K562 (cell line): ENCODE data around the gene RRAD. TPM values are rescaled to one million over a fixed set of nuclear protein-coding genes. Genes with fewer than 3 reads are reported as not detected.
A peak's percentile ranks its signal among the peaks of the same experiment; 100 is the strongest.

Experiments
- CAMTA2 ChIP-seq: fragments of 250-450 bp; sonication (Bioruptor Pico); conservative IDR thresholded peaks from 2 replicates; pipeline ENCODE4 v1.5.1; 2022
- FOSL1 ChIP-seq: fragments of 200-800 bp; sonication (Bioruptor generic); conservative IDR thresholded peaks from 2 replicates; pipeline ENCODE4 v1.6.1; 2016; ENCODE audit warnings: missing genetic modification characterization, missing compliant biosample characterization
- HDAC2 ChIP-seq: fragments of 450-650 bp; IDR thresholded peaks from 2 replicates; pipeline ENCODE4 v1.6.1; 2016; ENCODE audit warnings: mild to moderate bottlenecking
- KLF16 ChIP-seq: IDR thresholded peaks from 2 replicates; pipeline ENCODE4 v1.6.1; 2016; ENCODE audit warnings: antibody characterized with exemption
- OTX1 ChIP-seq: fragments of 450-650 bp; formaldehyde crosslinking; IDR thresholded peaks from 2 replicates; pipeline ENCODE4 v1.4.0; 2022; ENCODE audit warnings: mild to moderate bottlenecking
- POLR2B ChIP-seq: fragments of 450-650 bp; IDR thresholded peaks from 2 replicates; pipeline ENCODE4 v1.6.1; 2018; ENCODE audit warnings: low read depth; ENCODE audit not compliant: partially characterized antibody
- XRCC3 ChIP-seq: fragments of 450-650 bp; IDR thresholded peaks from 2 replicates; pipeline ENCODE4 v1.6.1; 2017; ENCODE audit warnings: mild to moderate bottlenecking, moderate library complexity
- ZNF347 ChIP-seq: fragments of 450-650 bp; formaldehyde crosslinking; IDR thresholded peaks from 2 replicates; pipeline ENCODE4 v1.4.0; 2020; ENCODE audit warnings: low read depth, mild to moderate bottlenecking, moderate library complexity
- ZNF507 ChIP-seq: conservative IDR thresholded peaks from 2 replicates; pipeline ENCODE4 v1.6.1; 2017; ENCODE audit warnings: missing genetic modification characterization, missing compliant biosample characterization
- ZNF668 ChIP-seq: fragments of 250-450 bp; sonication (Bioruptor Pico); IDR thresholded peaks from 2 replicates; pipeline ENCODE4 v1.8.0; 2022; ENCODE audit warnings: mild to moderate bottlenecking, inconsistent platforms
- ZNF75A ChIP-seq: fragments of 450-650 bp; formaldehyde crosslinking; IDR thresholded peaks from 2 replicates; pipeline ENCODE4 v1.4.0; 2020; ENCODE audit warnings: mild to moderate bottlenecking
- polyA plus RNA-seq, 8 experiments: library from polyadenylated mRNA; depleted of rRNA in 4 of 8; stranded (reverse) in 5 of 8; unstranded in 3 of 8; fragments of >200 nt; fragmentation: Nextera tagmentation in 2 of 8; fragmentation: Illumina TruSeq in 1 of 8; extraction: Ambion mirVana in 2 of 8; extraction: Trizol in 1 of 8; gene quantifications; 2 replicates each; pipeline versions ENCODE4 v1.2.1 to v1.2.3, GENCODE V29; 2011 to 2014; ENCODE audit warnings: inconsistent platforms in 1 of 8, missing spikeins in 1 of 8
- total RNA-seq, 7 experiments: library from RNA; depleted of rRNA in 6 of 7; stranded (reverse); fragments of >200 nt in 6 of 7; fragmentation: Illumina TruSeq in 2 of 7; extraction: Trizol in 2 of 7; gene quantifications; 2 replicates each; pipeline versions ENCODE4 v1.2.1 to v1.2.3, GENCODE V29; 2011 to 2021; ENCODE audit warnings: low replicate concordance in 1 of 7
- TF ChIP-seq, protein P1 (sequence below), 2 experiments: fragments of 450-650 bp in 1 of 2; IDR thresholded peaks; 2 replicates each; pipeline ENCODE4 v1.6.1; 2011 to 2017; ENCODE audit warnings: low read depth in 2 of 2, antibody characterized with exemption in 1 of 2, borderline replicate concordance in 1 of 2, low read length in 1 of 2, mild to moderate bottlenecking in 1 of 2, mixed read lengths in 1 of 2; ENCODE audit not compliant: control insufficient read depth in 1 of 2
- TF ChIP-seq, protein P2 (sequence below): fragments of 450-650 bp; IDR thresholded peaks from 2 replicates; pipeline ENCODE4 v1.6.1; 2016; ENCODE audit warnings: borderline replicate concordance
- TF ChIP-seq, protein P3 (sequence below): fragments of 250-450 bp; sonication (Bioruptor Pico); IDR thresholded peaks from 2 replicates; pipeline ENCODE4 v1.8.0; 2021; ENCODE audit warnings: moderate library complexity, mild to moderate bottlenecking, inconsistent platforms
- TF ChIP-seq, protein P4 (sequence below): sonication (generic); formaldehyde crosslinking; IDR thresholded peaks from 2 replicates; pipeline ENCODE4 v1.8.0; 2022; ENCODE audit warnings: missing genetic modification reagents, mild to moderate bottlenecking, borderline replicate concordance
- TF ChIP-seq, protein P5 (sequence below): sonication (generic); formaldehyde crosslinking; IDR thresholded peaks from 2 replicates; pipeline ENCODE4 v1.8.1; 2023; ENCODE audit warnings: mild to moderate bottlenecking, missing genetic modification reagents

Gene RRAD
- total and polyA plus RNA-seq, 9 of the 15 experiments (the other 6 are each of a cell fraction or from before 2014, with no cell fraction given): 0.09 to 0.20 (median 0.13) TPM; not detected in 5

DNA sequence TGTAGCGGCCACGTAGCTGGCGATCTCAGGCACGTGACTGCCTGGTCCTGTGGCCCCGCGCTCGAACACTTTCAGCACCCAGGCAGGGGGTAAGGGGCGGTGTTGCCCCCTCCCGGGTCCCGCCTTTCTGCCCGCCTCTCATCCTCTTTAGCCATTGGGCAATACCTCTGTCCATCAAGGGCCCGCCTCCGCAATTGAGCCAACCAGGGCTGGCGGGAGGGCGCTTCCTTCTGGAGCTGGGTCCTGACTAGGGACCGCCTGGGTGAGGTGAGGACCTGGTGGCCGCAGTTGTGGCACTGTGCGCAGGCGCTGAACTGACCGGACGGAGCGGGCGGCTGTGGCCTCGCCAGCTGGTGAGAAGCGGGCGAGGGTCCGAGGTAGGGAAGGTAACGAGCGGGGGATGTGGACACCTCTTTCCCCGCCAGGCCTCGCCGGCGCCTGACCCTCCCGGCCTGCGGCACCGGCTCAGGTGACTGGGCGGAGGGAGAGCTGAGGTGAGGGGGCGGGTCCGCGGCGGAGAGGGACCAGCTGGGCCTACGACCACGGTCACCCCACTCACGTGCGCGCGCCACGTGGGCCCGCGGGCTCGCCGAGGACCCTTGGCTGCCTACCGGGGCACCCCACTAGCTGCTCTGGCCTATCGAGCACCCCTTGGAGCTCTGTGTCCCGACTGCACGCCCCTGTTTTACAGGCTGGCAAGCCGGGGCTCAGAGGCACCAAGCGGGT, 44.9 kb downstream of the RRAD start, which contains the start of gene PDP2 (continued):
- TF ChIP-seq, protein P1, sequence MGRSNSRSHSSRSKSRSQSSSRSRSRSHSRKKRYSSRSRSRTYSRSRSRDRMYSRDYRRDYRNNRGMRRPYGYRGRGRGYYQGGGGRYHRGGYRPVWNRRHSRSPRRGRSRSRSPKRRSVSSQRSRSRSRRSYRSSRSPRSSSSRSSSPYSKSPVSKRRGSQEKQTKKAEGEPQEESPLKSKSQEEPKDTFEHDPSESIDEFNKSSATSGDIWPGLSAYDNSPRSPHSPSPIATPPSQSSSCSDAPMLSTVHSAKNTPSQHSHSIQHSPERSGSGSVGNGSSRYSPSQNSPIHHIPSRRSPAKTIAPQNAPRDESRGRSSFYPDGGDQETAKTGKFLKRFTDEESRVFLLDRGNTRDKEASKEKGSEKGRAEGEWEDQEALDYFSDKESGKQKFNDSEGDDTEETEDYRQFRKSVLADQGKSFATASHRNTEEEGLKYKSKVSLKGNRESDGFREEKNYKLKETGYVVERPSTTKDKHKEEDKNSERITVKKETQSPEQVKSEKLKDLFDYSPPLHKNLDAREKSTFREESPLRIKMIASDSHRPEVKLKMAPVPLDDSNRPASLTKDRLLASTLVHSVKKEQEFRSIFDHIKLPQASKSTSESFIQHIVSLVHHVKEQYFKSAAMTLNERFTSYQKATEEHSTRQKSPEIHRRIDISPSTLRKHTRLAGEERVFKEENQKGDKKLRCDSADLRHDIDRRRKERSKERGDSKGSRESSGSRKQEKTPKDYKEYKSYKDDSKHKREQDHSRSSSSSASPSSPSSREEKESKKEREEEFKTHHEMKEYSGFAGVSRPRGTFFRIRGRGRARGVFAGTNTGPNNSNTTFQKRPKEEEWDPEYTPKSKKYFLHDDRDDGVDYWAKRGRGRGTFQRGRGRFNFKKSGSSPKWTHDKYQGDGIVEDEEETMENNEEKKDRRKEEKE (IDR thresholded peaks at IDR 0.05; ENCODE audit: borderline replicate concordance in 1 of 2, control insufficient read depth in 1 of 2, low read depth in 2 of 2, low read length in 1 of 2): no peak
- no peak; the same call in 1 of the 2 replicates for TF ChIP-seq HDAC2
- no peak for TF ChIP-seq ZNF507 (tag)
- no peak for TF ChIP-seq FOSL1 (tag)
- TF ChIP-seq CAMTA2 (CRISPR knock-in tag): no peak
- TF ChIP-seq OTX1 (CRISPR knock-in tag): no peak
- no peak for TF ChIP-seq XRCC3
- no peak for TF ChIP-seq POLR2B
- no peak for TF ChIP-seq ZNF347 (CRISPR knock-in tag)
- TF ChIP-seq, protein P2, sequence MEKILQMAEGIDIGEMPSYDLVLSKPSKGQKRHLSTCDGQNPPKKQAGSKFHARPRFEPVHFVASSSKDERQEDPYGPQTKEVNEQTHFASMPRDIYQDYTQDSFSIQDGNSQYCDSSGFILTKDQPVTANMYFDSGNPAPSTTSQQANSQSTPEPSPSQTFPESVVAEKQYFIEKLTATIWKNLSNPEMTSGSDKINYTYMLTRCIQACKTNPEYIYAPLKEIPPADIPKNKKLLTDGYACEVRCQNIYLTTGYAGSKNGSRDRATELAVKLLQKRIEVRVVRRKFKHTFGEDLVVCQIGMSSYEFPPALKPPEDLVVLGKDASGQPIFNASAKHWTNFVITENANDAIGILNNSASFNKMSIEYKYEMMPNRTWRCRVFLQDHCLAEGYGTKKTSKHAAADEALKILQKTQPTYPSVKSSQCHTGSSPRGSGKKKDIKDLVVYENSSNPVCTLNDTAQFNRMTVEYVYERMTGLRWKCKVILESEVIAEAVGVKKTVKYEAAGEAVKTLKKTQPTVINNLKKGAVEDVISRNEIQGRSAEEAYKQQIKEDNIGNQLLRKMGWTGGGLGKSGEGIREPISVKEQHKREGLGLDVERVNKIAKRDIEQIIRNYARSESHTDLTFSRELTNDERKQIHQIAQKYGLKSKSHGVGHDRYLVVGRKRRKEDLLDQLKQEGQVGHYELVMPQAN: peak; percentile 94
- no peak for TF ChIP-seq ZNF668 (CRISPR knock-in tag)
- TF ChIP-seq, protein P3, sequence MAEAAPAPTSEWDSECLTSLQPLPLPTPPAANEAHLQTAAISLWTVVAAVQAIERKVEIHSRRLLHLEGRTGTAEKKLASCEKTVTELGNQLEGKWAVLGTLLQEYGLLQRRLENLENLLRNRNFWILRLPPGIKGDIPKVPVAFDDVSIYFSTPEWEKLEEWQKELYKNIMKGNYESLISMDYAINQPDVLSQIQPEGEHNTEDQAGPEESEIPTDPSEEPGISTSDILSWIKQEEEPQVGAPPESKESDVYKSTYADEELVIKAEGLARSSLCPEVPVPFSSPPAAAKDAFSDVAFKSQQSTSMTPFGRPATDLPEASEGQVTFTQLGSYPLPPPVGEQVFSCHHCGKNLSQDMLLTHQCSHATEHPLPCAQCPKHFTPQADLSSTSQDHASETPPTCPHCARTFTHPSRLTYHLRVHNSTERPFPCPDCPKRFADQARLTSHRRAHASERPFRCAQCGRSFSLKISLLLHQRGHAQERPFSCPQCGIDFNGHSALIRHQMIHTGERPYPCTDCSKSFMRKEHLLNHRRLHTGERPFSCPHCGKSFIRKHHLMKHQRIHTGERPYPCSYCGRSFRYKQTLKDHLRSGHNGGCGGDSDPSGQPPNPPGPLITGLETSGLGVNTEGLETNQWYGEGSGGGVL (CRISPR knock-in tag): no peak
- TF ChIP-seq, protein P4, sequence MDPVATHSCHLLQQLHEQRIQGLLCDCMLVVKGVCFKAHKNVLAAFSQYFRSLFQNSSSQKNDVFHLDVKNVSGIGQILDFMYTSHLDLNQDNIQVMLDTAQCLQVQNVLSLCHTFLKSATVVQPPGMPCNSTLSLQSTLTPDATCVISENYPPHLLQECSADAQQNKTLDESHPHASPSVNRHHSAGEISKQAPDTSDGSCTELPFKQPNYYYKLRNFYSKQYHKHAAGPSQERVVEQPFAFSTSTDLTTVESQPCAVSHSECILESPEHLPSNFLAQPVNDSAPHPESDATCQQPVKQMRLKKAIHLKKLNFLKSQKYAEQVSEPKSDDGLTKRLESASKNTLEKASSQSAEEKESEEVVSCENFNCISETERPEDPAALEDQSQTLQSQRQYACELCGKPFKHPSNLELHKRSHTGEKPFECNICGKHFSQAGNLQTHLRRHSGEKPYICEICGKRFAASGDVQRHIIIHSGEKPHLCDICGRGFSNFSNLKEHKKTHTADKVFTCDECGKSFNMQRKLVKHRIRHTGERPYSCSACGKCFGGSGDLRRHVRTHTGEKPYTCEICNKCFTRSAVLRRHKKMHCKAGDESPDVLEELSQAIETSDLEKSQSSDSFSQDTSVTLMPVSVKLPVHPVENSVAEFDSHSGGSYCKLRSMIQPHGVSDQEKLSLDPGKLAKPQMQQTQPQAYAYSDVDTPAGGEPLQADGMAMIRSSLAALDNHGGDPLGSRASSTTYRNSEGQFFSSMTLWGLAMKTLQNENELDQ (CRISPR knock-in tag): no peak
- TF ChIP-seq KLF16: no peak
- TF ChIP-seq ZNF75A (CRISPR knock-in tag): no peak
- TF ChIP-seq, protein P5, sequence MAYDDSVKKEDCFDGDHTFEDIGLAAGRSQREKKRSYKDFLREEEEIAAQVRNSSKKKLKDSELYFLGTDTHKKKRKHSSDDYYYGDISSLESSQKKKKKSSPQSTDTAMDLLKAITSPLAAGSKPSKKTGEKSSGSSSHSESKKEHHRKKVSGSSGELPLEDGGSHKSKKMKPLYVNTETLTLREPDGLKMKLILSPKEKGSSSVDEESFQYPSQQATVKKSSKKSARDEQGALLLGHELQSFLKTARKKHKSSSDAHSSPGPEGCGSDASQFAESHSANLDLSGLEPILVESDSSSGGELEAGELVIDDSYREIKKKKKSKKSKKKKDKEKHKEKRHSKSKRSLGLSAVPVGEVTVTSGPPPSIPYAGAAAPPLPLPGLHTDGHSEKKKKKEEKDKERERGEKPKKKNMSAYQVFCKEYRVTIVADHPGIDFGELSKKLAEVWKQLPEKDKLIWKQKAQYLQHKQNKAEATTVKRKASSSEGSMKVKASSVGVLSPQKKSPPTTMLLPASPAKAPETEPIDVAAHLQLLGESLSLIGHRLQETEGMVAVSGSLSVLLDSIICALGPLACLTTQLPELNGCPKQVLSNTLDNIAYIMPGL (CRISPR knock-in tag): no peak
